Left cardiac atrium (tissue), 4 donors: ENCODE measurements around the gene TFB2M. TPM values are rescaled to one million over a fixed set of nuclear protein-coding genes. Genes with fewer than 3 reads are reported as not detected.
"Not testable (repeated sequence)": the region's sequence is repeated elsewhere in the genome, so short reads cannot be mapped to it uniquely, and the experiment has no call there.

Source experiments
- ATAC-seq, 2 donors: fragments of 200-7000 bp; cut with Tn5 transposase; one replicate each; pipeline ENCODE4 v1.9.1; 2020; ENCODE audit warnings: mild to moderate bottlenecking in 2 of 2, moderate library complexity in 2 of 2
- DNase-seq: peaks from one replicate; pipeline ENCODE4 v3.0.0-alpha.2; 2020
- intact Hi-C, 2 donors: fragments of 100-400 bp; cut with DNase I; formaldehyde crosslinking; loops; one replicate each; pipeline versions ENCODE4 v1.14.1 to v1.15.1; 2022 to 2023
- total RNA-seq, 2 donors: library from RNA; stranded (reverse); fragmentation: NEBNext Ultra II Directional; extraction: Animal tissue kit (Norgen Biotek cat#: 25700); gene quantifications; one replicate each; pipeline ENCODE4 v1.2.1, GENCODE V29; 2021
- donor health status: DM: no; HTN: yes; CAD: no.
- donor health status: DM: no; HTN: yes; CAD: no; lungs with severe emphysema.
- donor health status: DM: yes; HTN: yes; CAD: no.
- donor health status: Dilated cardiomyopathy.

The TFB2M gene
- total RNA-seq, 2 donors from 2014 or later: 10.7 to 12.9 TPM

- DNase-seq (no peak), ATAC-seq (peak; percentile 29 to 56)
- intact Hi-C loops: no loop called here
These were observed 21.5 kb upstream of the TFB2M start for GRCh38 chr1:246587606-246588005.

GRCh38 chr1:246587032-246587431, 21.0 kb upstream of the TFB2M start:
- intact Hi-C loops: no loop called here
- DNase-seq (no peak), ATAC-seq (no peak)

DNA sequence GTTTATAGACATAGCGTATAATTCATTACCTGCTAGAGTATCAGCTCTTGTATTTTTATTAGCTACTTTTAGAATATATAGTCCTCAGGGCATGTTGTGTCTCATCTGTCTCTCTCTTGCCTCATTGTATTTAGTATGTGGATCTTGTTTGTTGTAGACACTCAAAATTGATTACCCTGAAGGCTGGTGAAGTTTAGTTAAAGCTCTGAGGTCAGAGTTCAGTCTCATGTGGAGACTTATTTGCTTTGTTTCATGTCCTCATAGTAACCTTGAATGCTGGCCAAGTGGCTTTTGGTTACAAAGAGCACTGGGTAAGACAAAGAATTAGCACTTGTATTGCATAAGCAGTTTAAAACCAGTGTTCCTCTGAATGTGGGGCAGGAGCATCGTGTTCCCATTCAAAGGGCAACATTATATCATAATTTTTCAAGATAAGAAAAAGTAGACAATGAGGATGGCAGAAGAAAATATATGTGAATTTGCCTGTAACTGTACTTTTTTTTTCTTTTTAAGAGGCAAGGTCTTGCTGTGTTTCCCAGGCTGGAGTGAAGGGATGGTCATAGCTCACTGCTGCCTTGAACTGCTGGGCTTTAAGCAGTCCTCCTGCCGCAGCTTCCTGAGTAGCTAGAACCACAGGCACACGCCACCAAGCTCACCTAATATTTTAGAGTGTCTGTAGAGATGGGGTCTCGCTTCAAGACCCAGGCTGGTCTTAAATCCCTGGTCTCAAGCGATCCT, 17.6 kb upstream of the TFB2M start:
- no peak for DNase-seq
- peak; percentile 51 to 72 for ATAC-seq
- intact Hi-C loops: no loop called here

- intact Hi-C loops: no loop called here
- DNase-seq (no peak), ATAC-seq (no peak)
These were observed 17.0 kb upstream of the TFB2M start for GRCh38 chr1:246583056-246583440.

GRCh38 chr1:246582301-246583055, 16.4 kb upstream of the TFB2M start:
- ATAC-seq: peak in 1 of 2 donors; percentile 46
- intact Hi-C loops: no loop called here
- DNase-seq: no peak

- ATAC-seq (no peak), DNase-seq (no peak)
- intact Hi-C loops: no loop called here
These were observed 14.7 kb upstream of the TFB2M start for GRCh38 chr1:246580497-246581370.

DNA sequence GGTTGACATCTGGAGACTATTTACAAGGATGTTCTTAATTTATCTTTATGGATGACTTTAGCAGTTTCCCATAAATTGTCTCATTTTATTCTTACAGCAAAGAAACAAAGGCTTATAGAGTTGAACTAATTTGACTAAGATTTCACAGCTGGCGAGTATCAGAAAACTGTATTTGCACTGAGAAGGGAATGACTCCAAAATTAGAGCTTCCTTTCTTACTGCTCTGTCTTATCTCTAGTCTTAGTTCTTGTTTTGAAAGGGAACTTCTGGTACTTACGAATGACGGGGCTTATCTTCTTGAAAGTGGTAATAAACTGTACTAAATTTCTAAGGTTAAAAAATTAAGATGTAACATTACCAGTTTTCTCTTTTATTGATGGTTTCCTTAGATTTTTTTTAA, 13.8 kb upstream of the TFB2M start:
- DNase-seq (no peak), ATAC-seq (peak; percentile 35 to 69)
- intact Hi-C loops: no loop called here

- intact Hi-C loops: no loop called here
- ATAC-seq (no peak), DNase-seq (no peak)
These were observed 11.7 kb upstream of the TFB2M start for GRCh38 chr1:246577720-246578106.

GRCh38 chr1:246577082-246577719, 11.1 kb upstream of the TFB2M start:
- DNase-seq: no peak
- intact Hi-C loops: no loop called here
- no peak for ATAC-seq

DNA sequence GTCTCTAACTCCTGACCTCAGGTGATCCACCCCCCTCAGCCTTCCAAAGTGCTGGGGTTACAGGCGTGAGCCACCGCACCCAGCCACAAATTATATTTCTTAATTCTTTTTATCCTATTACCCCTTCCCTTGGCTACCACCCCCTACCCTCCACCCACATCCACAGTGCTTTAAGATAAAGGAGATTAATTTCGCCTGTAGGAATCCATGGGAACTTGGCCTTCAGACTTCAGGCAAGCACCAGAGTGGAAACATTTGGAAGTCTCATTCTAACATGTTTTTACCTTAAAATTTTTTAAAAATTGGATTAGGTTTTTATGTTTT, 10.6 kb upstream of the TFB2M start:
- intact Hi-C loops: no loop called here
- DNase-seq (no peak), ATAC-seq (no peak)

DNA sequence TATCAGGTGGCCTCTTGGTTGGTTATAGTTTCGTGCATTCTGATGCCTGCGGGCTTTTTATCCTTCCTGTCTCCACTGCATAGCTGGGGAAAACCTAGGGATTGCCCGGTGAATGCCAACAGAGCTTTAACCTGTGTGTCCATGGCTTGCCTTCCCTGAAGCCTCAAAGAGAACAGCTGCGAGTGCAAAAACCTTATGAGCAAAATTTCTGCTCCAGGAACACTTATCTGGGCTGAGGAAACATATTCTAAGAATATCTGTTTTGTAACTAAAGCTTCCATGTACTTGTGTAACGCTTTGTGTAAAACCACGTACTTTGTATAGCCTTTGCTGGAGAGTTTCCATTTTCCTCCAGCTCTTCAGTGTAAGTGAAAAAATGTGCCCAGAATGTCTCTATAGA, 7.4 kb upstream of the TFB2M start:
- DNase-seq: no peak
- ATAC-seq: peak in 1 of 2 donors; percentile 53
- intact Hi-C loops: no loop called here

- intact Hi-C loops: no loop called here
These were observed 6.7 kb upstream of the TFB2M start for GRCh38 chr1:246572785-246573184.

DNA sequence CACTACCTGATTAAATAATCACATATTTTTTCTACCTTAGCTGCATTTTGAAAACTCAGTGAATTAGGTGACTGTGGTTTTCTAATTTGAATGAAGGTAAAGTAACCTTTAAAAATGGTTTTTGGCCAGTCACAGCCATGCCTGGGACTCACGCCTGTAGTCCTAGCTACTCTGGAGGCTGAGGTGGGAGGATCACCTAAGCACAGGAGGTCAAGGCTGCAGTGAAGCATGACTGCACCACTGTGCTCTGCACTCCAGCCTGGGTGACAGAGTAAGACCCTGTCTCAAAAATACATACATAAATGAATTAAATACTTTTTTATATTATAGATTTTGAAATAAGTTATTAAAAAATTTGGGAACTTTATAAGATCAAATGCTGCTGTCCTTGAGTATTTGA, 5.9 kb upstream of the TFB2M start:
- ATAC-seq (no peak), DNase-seq (no peak)
- intact Hi-C loops: no loop called here

More at GRCh38 chr1:246572785-246573184, 6.7 kb upstream of the TFB2M start:
- DNase-seq: no peak
- no peak for ATAC-seq

- intact Hi-C loops, ATAC-seq: not testable (repeated sequence)
- peak; percentile 30 for DNase-seq
These were observed 5.2 kb upstream of the TFB2M start for GRCh38 chr1:246571309-246571708.

DNA sequence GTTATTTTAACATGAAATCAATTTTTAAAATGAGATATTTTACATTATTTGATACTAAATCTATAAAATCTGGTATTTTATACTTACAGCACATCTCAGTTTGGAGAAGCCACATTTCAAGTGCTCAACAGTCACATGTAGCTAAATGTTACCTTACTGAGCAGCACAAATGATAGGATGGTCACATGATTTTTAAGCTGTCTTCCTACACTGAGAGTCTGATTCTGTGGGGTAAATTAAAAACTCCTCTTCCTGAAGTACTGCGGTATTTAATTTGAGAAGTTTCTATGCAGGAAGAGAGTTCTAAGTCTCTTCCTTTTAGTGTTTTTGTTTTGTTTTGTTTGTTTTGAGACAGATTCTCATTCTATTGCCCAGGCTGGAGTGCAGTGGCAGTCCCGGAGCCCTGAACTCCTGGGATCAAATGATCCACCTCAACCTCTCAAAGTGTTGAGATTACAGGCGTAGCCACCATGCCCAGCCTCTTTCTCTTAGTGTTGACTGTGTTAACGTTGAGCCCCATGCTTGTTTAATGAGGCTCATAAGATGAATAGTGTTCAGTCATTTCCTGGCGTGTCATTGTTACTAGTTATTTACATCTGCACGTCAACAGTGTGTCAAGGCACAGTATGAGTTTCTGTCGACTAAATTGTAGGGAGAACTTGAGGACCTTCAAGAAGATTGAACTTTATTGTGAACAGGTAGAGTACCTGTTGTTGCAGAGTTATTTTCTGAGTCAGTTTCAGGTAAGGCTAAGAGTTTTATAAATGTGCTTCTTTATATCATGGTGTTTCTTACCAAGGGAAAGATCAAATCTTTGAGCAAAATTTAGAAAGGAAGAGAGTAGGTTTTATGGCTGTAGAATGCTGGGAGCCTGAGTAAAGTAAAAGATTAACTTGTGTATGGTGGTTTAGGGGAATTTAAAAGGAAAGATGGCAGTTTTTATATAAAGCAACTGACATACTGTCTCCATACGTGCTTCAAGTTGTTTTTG, 3.5 kb upstream of the TFB2M start:
- intact Hi-C loops: loop anchor here in 1 of 2 donors (5.0 to 10.0 kb wide), 3 partner anchors 33 to 125 kb away; no protein-coding TSS in a partner anchor
- DNase-seq: no peak
- no peak for ATAC-seq

GRCh38 chr1:246567646-246568235, 1.7 kb upstream of the TFB2M start:
- intact Hi-C loops: loop anchor here in 1 of 2 donors (5.0 to 10.0 kb wide), 3 partner anchors 35 to 127 kb away; no protein-coding TSS in a partner anchor
- ATAC-seq: no peak
- DNase-seq: no peak

DNA sequence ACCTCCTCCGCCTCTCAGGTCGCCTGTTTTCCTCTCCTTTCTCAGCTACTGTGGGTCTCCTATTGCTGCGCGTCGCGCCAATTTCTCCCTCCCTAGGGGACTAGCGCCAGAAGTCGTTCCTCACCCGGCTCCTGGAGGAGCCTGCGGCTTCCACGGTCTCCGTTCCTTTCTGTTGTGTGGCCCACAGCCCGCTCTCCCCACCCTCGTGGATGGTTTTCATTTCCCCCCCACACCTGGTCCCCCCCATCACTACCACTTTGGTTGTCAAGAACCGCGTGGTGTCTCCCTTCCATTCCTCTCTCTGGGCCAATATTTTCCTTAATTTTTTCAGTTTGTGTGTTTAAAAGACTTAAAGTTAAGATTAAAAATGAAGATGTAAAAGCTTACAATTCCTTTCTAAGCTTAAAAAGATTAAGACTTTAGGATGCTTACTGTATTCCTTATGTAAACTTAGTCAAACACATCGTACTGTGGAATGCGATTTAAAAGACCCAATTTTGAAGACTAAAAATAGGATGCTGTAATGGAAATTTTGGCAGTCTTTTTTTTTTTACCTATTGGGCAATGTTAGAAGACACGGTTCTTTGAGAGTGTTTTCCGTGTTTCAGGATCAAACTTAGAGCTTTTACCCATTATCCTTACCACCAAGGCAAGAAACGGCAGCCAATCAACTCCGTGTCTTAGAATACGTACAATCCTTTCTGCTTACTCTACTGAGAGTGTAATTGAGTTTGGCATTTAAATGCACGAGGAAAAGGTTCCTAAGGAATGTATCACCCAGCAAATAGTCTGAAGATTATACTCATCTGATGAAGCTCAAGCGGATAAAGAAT, 968 bp upstream of the TFB2M start:
- intact Hi-C loops: loop anchor here in 1 of 2 donors (5.0 to 10.0 kb wide), 3 partner anchors 35 to 128 kb away; no protein-coding TSS in a partner anchor
- DNase-seq: no peak
- peak in 1 of 2 donors; percentile 40 for ATAC-seq
